ENCODE results near the gene SP5.

Gene SP5

DNA sequence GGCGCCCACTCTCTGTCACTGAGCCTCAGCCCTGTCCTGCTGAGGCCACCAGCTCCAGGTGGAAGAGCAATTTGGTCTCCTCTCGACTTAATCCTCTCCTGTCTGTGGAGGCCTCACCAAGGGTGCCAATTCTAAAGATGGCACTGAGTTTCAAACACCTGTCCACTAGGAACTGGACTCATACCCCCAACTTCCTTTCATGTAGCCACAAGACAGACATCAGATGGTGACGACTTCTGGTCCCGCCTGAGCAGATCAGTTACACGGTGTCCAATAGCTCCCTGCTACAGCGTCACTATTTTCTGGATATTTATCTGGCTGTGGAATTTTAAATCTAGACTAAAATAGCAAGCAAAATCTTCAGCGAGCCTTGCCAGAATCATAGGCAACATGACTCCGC, 24.5 kb upstream of the SP5 start:
- Mint-ChIP-seq H3K27me3 (peaks cover 9% of the 10 kb centered on the region), H3K36me3 (ENCODE audit: insufficient read depth) (no peaks in the 10 kb centered on the region), H3K27ac (ENCODE audit: low read depth) (no peak overlapping the region), H3K4me1 (no peaks in the 10 kb centered on the region), H3K4me3 (no peak overlapping the region), H3K9me3 (no peaks in the 10 kb centered on the region)
- DNase-seq (ENCODE audit: low spot score in 2 of 2), result no peak
- no peak for ATAC-seq (replicated peaks; ENCODE audit: extremely low read depth, poor library complexity, severe bottlenecking)

GRCh38 chr2:170694316-170694715, 20.8 kb upstream of the SP5 start:
- Mint-ChIP-seq H3K4me1 (no peaks in the 10 kb centered on the region), H3K36me3 (ENCODE audit: insufficient read depth) (no peaks in the 10 kb centered on the region), H3K9me3 (no peaks in the 10 kb centered on the region), H3K27ac (ENCODE audit: low read depth) (no peak overlapping the region), H3K4me3 (no peak overlapping the region), H3K27me3 (peaks cover 15% of the 10 kb centered on the region)
- DNase-seq (ENCODE audit: low spot score in 2 of 2) (no peak), ATAC-seq (replicated peaks; ENCODE audit: extremely low read depth, poor library complexity, severe bottlenecking) (no peak)

GRCh38 chr2:170695521-170696410, 19.4 kb upstream of the SP5 start:
- no peak for ATAC-seq (replicated peaks; ENCODE audit: extremely low read depth, poor library complexity, severe bottlenecking)
- H3K27me3 Mint-ChIP-seq, result peaks cover 22% of the 10 kb centered on the region
- no peaks in the 10 kb centered on the region for H3K4me1 Mint-ChIP-seq
- H3K9me3 Mint-ChIP-seq, result no peaks in the 10 kb centered on the region
- no peaks in the 10 kb centered on the region for H3K36me3 Mint-ChIP-seq (ENCODE audit: insufficient read depth)
- H3K27ac Mint-ChIP-seq (ENCODE audit: low read depth), result no peak overlapping the region
- DNase-seq (ENCODE audit: low spot score in 2 of 2), result no peak
- no peak overlapping the region for H3K4me3 Mint-ChIP-seq

DNA sequence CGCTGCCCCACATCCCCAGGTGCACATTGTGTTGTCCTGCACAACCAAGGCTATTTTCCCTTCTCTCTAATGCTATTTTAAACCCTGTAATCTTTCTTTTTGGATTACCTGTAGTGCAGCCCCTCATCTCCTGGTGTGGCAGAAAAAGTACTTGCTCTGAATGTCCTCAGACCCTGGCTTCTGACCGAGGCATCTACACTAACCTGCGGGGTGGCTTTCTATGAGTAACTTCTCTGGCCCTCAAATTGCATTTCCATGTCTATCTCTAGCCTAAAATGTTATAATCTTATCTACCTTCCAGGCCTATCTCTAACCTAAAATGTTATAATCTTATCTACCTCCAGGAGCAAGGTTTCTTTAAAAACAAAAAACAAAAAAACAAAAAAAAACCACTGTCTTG, 18.2 kb upstream of the SP5 start:
- Mint-ChIP-seq H3K4me1 (no peaks in the 10 kb centered on the region), H3K27me3 (peaks cover 33% of the 10 kb centered on the region), H3K9me3 (no peaks in the 10 kb centered on the region), H3K4me3 (no peak overlapping the region), H3K27ac (ENCODE audit: low read depth) (no peak overlapping the region), H3K36me3 (ENCODE audit: insufficient read depth) (no peaks in the 10 kb centered on the region)
- ATAC-seq (replicated peaks; ENCODE audit: extremely low read depth, poor library complexity, severe bottlenecking) (no peak), DNase-seq (ENCODE audit: low spot score in 2 of 2) (no peak)

- Mint-ChIP-seq H3K4me3 (no peak overlapping the region), H3K9me3 (no peaks in the 10 kb centered on the region), H3K36me3 (ENCODE audit: insufficient read depth) (no peaks in the 10 kb centered on the region), H3K27me3 (peaks cover 48% of the 10 kb centered on the region), H3K4me1 (no peaks in the 10 kb centered on the region), H3K27ac (ENCODE audit: low read depth) (no peak overlapping the region)
- ATAC-seq (replicated peaks; ENCODE audit: extremely low read depth, poor library complexity, severe bottlenecking) (no peak), DNase-seq (ENCODE audit: low spot score in 2 of 2) (no peak)
These were observed 14.1 kb upstream of the SP5 start for GRCh38 chr2:170701011-170701410.

GRCh38 chr2:170703776-170704476, 11.2 kb upstream of the SP5 start:
- Mint-ChIP-seq H3K27me3 (peaks cover 48% of the 10 kb centered on the region), H3K36me3 (ENCODE audit: insufficient read depth) (peaks cover 1% of the 10 kb centered on the region), H3K4me1 (peaks cover 7% of the 10 kb centered on the region), H3K4me3 (no peak overlapping the region), H3K9me3 (no peaks in the 10 kb centered on the region), H3K27ac (ENCODE audit: low read depth) (no peak overlapping the region)
- no peak for ATAC-seq (replicated peaks; ENCODE audit: extremely low read depth, poor library complexity, severe bottlenecking)
- DNase-seq (ENCODE audit: low spot score in 2 of 2), result no peak

DNA sequence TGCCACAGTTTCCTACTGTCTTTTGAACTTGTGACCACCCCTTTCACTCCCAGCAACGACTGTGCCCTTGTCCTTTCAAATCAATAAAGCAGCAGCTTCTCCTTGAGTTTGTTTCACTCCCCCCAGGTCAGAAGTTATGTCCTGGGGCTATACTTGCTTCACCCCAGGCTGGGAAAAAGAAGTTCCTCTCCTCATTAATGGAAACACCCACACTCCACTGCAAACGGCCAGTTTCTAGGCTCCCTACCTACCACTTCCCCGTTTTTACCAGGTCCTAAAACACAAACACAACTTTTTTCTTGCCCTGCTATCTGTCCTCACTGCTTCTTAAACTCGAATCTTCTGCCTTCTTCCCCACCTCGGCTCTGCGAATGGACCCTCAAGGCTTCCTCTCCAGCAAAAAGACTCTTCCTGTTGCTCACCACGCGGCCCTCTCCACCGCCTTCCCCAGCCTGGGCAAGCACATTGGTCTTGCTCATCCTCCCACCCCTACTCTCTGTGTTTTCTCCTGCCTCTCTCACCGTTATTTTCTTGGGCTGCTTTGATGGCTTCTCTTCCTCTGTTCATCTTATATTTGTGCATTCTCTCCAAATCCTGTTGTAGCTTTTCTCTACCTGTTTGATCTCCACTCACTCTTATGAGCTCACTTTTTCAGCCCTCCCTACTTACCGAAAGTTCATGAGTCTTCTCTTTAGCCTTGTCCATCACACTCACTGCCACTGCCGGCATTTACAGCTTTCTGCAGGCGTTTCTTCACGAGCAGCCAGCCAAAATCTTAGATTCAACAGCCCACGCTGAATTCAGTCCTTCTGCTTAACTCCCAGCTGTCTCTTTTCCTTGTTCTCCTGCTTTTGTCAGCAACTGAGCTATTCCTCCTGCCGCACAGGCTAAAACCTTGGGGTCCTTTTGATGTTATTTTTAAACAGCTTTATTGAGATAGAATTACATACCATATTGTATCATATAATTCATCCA, 7.0 kb upstream of the SP5 start:
- Mint-ChIP-seq H3K36me3 (ENCODE audit: insufficient read depth) (peaks cover 4% of the 10 kb centered on the region), H3K27ac (ENCODE audit: low read depth) (no peak overlapping the region), H3K9me3 (no peaks in the 10 kb centered on the region), H3K4me3 (no peak overlapping the region), H3K4me1 (peaks cover 14% of the 10 kb centered on the region), H3K27me3 (peaks cover 54% of the 10 kb centered on the region)
- ATAC-seq (replicated peaks; ENCODE audit: extremely low read depth, poor library complexity, severe bottlenecking), result peak; percentile 14
- DNase-seq (ENCODE audit: low spot score in 2 of 2), result no peak

- no peak overlapping the region for H3K27ac Mint-ChIP-seq (ENCODE audit: low read depth)
These were observed 4.5 kb upstream of the SP5 start for GRCh38 chr2:170710609-170710979.

DNA sequence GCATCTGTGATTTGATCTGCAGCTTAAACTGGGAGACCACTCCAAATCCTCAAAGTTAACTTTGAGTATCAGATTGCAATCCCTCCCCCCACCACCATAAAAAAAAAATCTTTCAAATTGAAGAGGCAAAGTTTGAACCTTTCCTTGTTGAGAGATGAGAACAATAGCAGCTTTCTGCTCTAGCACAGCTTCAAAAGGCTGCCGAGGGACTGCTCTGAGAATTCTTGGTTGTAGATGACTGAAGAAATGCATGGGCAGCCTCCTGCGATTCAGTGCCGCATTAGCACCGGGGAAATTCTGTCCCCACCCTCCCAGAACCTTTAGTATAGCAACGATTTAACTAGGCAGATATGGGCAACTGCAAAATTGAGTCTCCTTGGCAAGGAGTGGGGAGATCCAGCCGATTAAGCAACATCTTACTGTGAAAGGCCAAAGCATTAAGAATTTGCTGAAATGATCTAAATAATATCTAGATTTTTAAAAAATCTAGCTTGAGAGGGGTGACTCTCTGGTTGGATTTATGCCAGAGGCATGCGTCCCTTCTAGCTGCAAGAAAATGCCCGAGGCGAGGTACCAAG, 3.9 kb upstream of the SP5 start:
- H3K27me3 Mint-ChIP-seq, result peaks cover 63% of the 10 kb centered on the region
- no peak overlapping the region for H3K4me3 Mint-ChIP-seq
- peaks cover 13% of the 10 kb centered on the region for H3K36me3 Mint-ChIP-seq (ENCODE audit: insufficient read depth)
- DNase-seq (ENCODE audit: low spot score in 2 of 2) (no peak), ATAC-seq (replicated peaks; ENCODE audit: extremely low read depth, poor library complexity, severe bottlenecking) (no peak)
- no peak overlapping the region for H3K27ac Mint-ChIP-seq (ENCODE audit: low read depth)
- peaks cover 26% of the 10 kb centered on the region for H3K4me1 Mint-ChIP-seq
- no peaks in the 10 kb centered on the region for H3K9me3 Mint-ChIP-seq

More at GRCh38 chr2:170710609-170710979, 4.5 kb upstream of the SP5 start:
- no peak for DNase-seq (ENCODE audit: low spot score in 2 of 2)
- peaks cover 59% of the 10 kb centered on the region for H3K27me3 Mint-ChIP-seq
- peaks cover 23% of the 10 kb centered on the region for H3K4me1 Mint-ChIP-seq
- H3K36me3 Mint-ChIP-seq (ENCODE audit: insufficient read depth), result peaks cover 12% of the 10 kb centered on the region
- no peak for ATAC-seq (replicated peaks; ENCODE audit: extremely low read depth, poor library complexity, severe bottlenecking)
- H3K9me3 Mint-ChIP-seq, result no peaks in the 10 kb centered on the region
- no peak overlapping the region for H3K4me3 Mint-ChIP-seq

- Mint-ChIP-seq H3K27ac (ENCODE audit: low read depth) (no peak overlapping the region), H3K36me3 (ENCODE audit: insufficient read depth) (peaks cover 13% of the 10 kb centered on the region), H3K4me1 (peaks cover 26% of the 10 kb centered on the region), H3K4me3 (peak overlapping the region; percentile 86), H3K9me3 (no peaks in the 10 kb centered on the region), H3K27me3 (peaks cover 65% of the 10 kb centered on the region)
- no peak for ATAC-seq (replicated peaks; ENCODE audit: extremely low read depth, poor library complexity, severe bottlenecking)
- DNase-seq (ENCODE audit: low spot score in 2 of 2), result no peak
These were observed 3.1 kb upstream of the SP5 start for GRCh38 chr2:170711774-170712652.

DNA sequence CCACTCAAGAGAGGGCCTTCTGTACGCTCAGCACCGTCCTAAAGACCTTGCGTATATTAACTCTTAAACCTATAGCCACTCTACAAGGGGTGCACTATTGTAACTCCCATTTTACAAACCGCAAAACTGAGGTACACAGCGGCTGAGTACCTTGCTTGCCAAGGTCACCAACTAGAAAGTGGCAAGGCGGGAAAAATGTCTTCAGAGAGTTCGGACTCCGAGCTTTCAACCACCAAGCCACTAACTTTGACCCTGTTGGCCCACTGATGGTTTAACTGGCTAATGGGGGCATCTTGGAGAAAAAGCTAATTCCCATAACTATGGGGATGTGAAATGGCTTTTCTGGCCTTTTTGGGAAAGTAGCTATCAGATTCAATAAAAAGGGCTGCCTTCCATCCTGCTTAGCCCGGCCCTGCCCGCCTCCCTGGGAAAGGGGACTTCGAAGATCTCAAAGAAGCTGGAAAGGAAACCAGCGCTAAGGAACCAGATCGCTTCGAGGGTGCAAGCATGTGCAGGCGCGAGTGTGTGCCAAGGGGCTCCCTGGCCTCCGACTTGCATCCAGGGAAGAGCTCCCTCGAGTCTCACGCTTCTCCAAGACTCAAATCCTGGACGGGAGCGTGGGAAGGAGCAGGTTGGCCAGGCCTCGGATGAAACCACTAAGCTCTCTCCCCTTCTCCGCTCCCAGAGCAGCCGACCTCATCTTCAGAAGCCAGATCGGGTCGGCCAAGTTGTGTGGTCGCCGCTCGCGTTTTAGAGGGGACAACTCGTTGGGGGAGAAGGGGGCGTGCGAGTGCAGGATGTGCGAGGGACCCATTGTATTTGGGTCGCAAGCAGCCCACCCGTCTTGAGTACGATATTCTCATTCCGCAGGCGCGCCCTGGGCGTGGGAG, 2.2 kb upstream of the SP5 start:
- ATAC-seq (replicated peaks; ENCODE audit: extremely low read depth, poor library complexity, severe bottlenecking) (no peak), DNase-seq (ENCODE audit: low spot score in 2 of 2) (no peak)
- peaks cover 13% of the 10 kb centered on the region for H3K36me3 Mint-ChIP-seq (ENCODE audit: insufficient read depth)
- H3K9me3 Mint-ChIP-seq, result no peaks in the 10 kb centered on the region
- H3K27me3 Mint-ChIP-seq, result peaks cover 70% of the 10 kb centered on the region
- peak overlapping the region; percentile 86 for H3K4me3 Mint-ChIP-seq
- H3K4me1 Mint-ChIP-seq, result peaks cover 26% of the 10 kb centered on the region
- H3K27ac Mint-ChIP-seq (ENCODE audit: low read depth), result no peak overlapping the region

Data from central memory CD8-positive, alpha-beta T cell (primary cell).